Panc1 (cell line): ENCODE measurements around the gene FBXW7. TPM values are rescaled to one million over a fixed set of nuclear protein-coding genes. Genes with fewer than 3 reads are reported as not detected.

Experiments
- ATAC-seq: fragments of 200-7000 bp; cut with Tn5 transposase; 2 replicates; pipeline ENCODE4 v1.9.1; 2020; ENCODE audit warnings: mild to moderate bottlenecking, moderate library complexity
- BruUV-seq: library from RNA; stranded (reverse); fragments of 400-500 nt; replicated peaks from 2 replicates; lab custom pipeline; 2021; lab: Mats Ljungman, UMichigan
- CTCF ChIA-PET: fragments of 300-600 bp; sonication (Branson Sonifier 250); formaldehyde crosslinking; loops from one replicate; lab custom pipeline; 2022; ENCODE audit warnings: antibody characterized with exemption; lab: Charles Lee
- POLR2A ChIA-PET: fragments of 300-600 bp; sonication (Branson Sonifier 250); formaldehyde crosslinking; loops from one replicate; lab custom pipeline; 2022; ENCODE audit warnings: antibody characterized with exemption; lab: Charles Lee
- DNase-seq: peaks from one replicate; pipeline ENCODE4 v3.0.0-alpha.2; 2010; ENCODE audit warnings: low read depth, low spot score
- H3K27ac ChIP-seq: 2 replicates; pipeline ENCODE4 v1.5.1; 2011; ENCODE audit warnings: mild to moderate bottlenecking, low read length, inconsistent platforms
- H3K27me3 ChIP-seq: fragments of 200-500 bp; sonication (Bioruptor generic); 2 replicates; pipeline ENCODE4 v1.6.0; 2014; ENCODE audit warnings: low read length, inconsistent platforms; ENCODE audit not compliant: control insufficient read depth, insufficient read depth
- H3K36me3 ChIP-seq: fragments of 200-500 bp; sonication (Bioruptor generic); 2 replicates; pipeline ENCODE4 v1.5.1; 2014; ENCODE audit warnings: inconsistent platforms, mild to moderate bottlenecking, low read length, moderate library complexity; ENCODE audit not compliant: control insufficient read depth, insufficient read depth
- H3K4me1 ChIP-seq: 2 replicates; pipeline ENCODE4 v1.5.1; 2011; ENCODE audit warnings: inconsistent platforms, mild to moderate bottlenecking, low read length, moderate library complexity; ENCODE audit not compliant: control insufficient read depth, insufficient read depth
- H3K4me3 ChIP-seq, 2 experiments: 2 replicates each; pipeline ENCODE4 v1.5.1; 2011 to 2012; ENCODE audit warnings: low read depth in 2 of 2, low read length in 2 of 2, mild to moderate bottlenecking in 2 of 2, inconsistent platforms in 1 of 2, moderate library complexity in 1 of 2
- H3K9me3 ChIP-seq: fragments of 200-500 bp; sonication (Bioruptor generic); 2 replicates; pipeline ENCODE4 v1.5.1; 2014; ENCODE audit warnings: low read depth, mild to moderate bottlenecking, inconsistent platforms, low read length, moderate library complexity; ENCODE audit not compliant: control insufficient read depth, insufficient read depth
- POLR2AphosphoS5 ChIP-seq: IDR thresholded peaks from 2 replicates; pipeline ENCODE4 v1.6.1; 2012; ENCODE audit warnings: mild to moderate bottlenecking, low read depth, low read length, moderate library complexity
- SIN3A ChIP-seq: IDR thresholded peaks from 2 replicates; pipeline ENCODE4 v1.6.1; 2012; ENCODE audit warnings: low read depth, mild to moderate bottlenecking, low read length, moderate library complexity, borderline replicate concordance; ENCODE audit not compliant: insufficient read depth
- TCF7L2 ChIP-seq: IDR thresholded peaks from 2 replicates; pipeline ENCODE4 v1.6.1; 2011; ENCODE audit warnings: mild to moderate bottlenecking, low read depth, low read length, inconsistent platforms
- in situ Hi-C: cut with HindIII; loops from 2 replicates; pipeline ENCODE4 v1.10.0; 2016; ENCODE audit warnings: low sequenced_read_pairs, low pct_unique_long_range_greater_than_20kb
- intact Hi-C: fragments of 100-400 bp; cut with micrococcal nuclease; formaldehyde crosslinking; loops from one replicate; pipeline ENCODE4 v1.10.0; 2022; ENCODE audit not compliant: unreplicated experiment
- total RNA-seq: library from RNA; stranded (reverse); gene quantifications from one replicate; pipeline ENCODE4 v1.2.1, GENCODE V29; 2021; ENCODE audit not compliant: unreplicated experiment
- TF ChIP-seq, protein P1 (sequence below), 2 experiments: IDR thresholded peaks; 2 replicates each; pipeline ENCODE4 v1.6.1; 2011 to 2012; ENCODE audit warnings: low read depth in 2 of 2, control low read depth in 1 of 2, low read length in 1 of 2, mild to moderate bottlenecking in 1 of 2, moderate library complexity in 1 of 2; ENCODE audit not compliant: insufficient read depth in 1 of 2
- TF ChIP-seq, protein P2 (sequence below): fragments of 450-650 bp; IDR thresholded peaks from 2 replicates; pipeline ENCODE4 v1.5.1; 2017; ENCODE audit warnings: mild to moderate bottlenecking

FBXW7 gene
- total RNA-seq, 1 experiment from 2014 or later: 16.2 TPM

DNA sequence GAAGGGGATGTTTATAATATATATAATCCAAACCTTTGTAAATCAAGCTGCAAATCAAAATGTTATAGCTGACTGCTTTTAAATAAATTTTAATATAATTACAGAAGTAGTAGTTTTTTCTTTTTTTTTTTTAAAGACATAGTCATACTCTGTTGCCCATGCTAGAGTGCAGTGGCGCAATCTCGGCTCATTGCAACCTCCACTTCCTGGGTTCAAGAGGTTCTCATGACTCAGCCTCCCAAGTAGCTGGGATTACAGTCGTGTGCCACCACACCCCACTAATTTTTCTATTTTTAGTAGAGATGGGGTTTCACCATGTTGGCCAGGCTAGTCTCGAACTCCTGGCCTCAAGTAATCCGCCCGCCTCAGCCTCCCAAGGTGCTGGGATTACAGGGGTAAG, 178.7 kb downstream of the FBXW7 start:
- H3K27ac ChIP-seq: no peak overlapping the region
- no peaks in the 10 kb centered on the region for H3K36me3 ChIP-seq
- TF ChIP-seq, protein P1, sequence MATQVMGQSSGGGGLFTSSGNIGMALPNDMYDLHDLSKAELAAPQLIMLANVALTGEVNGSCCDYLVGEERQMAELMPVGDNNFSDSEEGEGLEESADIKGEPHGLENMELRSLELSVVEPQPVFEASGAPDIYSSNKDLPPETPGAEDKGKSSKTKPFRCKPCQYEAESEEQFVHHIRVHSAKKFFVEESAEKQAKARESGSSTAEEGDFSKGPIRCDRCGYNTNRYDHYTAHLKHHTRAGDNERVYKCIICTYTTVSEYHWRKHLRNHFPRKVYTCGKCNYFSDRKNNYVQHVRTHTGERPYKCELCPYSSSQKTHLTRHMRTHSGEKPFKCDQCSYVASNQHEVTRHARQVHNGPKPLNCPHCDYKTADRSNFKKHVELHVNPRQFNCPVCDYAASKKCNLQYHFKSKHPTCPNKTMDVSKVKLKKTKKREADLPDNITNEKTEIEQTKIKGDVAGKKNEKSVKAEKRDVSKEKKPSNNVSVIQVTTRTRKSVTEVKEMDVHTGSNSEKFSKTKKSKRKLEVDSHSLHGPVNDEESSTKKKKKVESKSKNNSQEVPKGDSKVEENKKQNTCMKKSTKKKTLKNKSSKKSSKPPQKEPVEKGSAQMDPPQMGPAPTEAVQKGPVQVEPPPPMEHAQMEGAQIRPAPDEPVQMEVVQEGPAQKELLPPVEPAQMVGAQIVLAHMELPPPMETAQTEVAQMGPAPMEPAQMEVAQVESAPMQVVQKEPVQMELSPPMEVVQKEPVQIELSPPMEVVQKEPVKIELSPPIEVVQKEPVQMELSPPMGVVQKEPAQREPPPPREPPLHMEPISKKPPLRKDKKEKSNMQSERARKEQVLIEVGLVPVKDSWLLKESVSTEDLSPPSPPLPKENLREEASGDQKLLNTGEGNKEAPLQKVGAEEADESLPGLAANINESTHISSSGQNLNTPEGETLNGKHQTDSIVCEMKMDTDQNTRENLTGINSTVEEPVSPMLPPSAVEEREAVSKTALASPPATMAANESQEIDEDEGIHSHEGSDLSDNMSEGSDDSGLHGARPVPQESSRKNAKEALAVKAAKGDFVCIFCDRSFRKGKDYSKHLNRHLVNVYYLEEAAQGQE (IDR thresholded peaks at IDR 0.05; ENCODE audit: insufficient read depth in 1 of 2, low read depth in 2 of 2, low read length in 1 of 2): no peak
- TF ChIP-seq, protein P2, sequence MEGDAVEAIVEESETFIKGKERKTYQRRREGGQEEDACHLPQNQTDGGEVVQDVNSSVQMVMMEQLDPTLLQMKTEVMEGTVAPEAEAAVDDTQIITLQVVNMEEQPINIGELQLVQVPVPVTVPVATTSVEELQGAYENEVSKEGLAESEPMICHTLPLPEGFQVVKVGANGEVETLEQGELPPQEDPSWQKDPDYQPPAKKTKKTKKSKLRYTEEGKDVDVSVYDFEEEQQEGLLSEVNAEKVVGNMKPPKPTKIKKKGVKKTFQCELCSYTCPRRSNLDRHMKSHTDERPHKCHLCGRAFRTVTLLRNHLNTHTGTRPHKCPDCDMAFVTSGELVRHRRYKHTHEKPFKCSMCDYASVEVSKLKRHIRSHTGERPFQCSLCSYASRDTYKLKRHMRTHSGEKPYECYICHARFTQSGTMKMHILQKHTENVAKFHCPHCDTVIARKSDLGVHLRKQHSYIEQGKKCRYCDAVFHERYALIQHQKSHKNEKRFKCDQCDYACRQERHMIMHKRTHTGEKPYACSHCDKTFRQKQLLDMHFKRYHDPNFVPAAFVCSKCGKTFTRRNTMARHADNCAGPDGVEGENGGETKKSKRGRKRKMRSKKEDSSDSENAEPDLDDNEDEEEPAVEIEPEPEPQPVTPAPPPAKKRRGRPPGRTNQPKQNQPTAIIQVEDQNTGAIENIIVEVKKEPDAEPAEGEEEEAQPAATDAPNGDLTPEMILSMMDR: no peak
- no peak for TF ChIP-seq SIN3A
- no peak for TF ChIP-seq POLR2AphosphoS5
- no peak for TF ChIP-seq TCF7L2
- intact Hi-C loops: no loop called here
- BruUV-seq: no TSS peak
- no peaks in the 10 kb centered on the region for H3K4me1 ChIP-seq
- no peak overlapping the region for H3K4me3 ChIP-seq
- DNase-seq (no peak), ATAC-seq (no peak)
- in situ Hi-C loops: no loop called here
- H3K9me3 ChIP-seq: no peaks in the 10 kb centered on the region
- ChIA-PET CTCF (no interaction called here), POLR2A (no interaction called here)
- H3K27me3 ChIP-seq: no peaks in the 10 kb centered on the region

DNA sequence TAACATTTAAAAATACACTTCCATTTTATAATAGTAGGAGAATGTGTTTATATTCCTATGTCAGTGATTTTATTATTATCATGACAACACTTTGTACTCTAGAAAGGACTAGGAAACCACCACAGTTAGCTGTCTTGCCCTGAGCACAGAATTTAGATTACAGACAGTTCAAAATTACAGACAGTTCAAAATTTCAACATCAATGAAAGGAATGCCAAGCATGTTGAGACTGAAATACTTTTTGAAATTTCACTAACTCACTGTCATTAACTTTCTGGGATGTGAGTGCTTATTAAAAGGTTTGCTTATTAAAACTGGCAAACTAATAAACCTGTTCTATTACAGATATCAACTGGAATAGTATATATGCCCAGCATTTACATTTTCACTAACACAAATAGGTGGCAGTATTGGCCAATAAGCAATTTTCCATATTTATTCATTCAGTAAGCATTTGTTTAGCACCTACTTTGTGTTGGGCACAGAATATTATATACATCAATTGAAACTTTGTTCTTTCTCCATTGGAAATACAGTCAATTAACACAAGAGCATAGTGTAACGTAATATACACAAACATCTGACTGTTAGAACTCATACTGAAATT, 179.4 kb downstream of the FBXW7 start:
- TF ChIP-seq, protein P2: peak; percentile 22; the same call in 1 of the 2 replicates
- TF ChIP-seq POLR2AphosphoS5 (no peak), TCF7L2 (no peak), SIN3A (no peak)
- TF ChIP-seq, protein P1 (IDR thresholded peaks at IDR 0.05; ENCODE audit: insufficient read depth in 1 of 2, low read depth in 2 of 2, low read length in 1 of 2): no peak
- no peak overlapping the region for H3K27ac ChIP-seq
- DNase-seq: no peak
- no peaks in the 10 kb centered on the region for H3K27me3 ChIP-seq
- intact Hi-C loops (no loop called here), in situ Hi-C loops (no loop called here)
- no peak for ATAC-seq
- no peaks in the 10 kb centered on the region for H3K9me3 ChIP-seq
- POLR2A ChIA-PET: no interaction called here
- no peaks in the 10 kb centered on the region for H3K4me1 ChIP-seq
- no peaks in the 10 kb centered on the region for H3K36me3 ChIP-seq
- CTCF ChIA-PET: no interaction called here
- no peak overlapping the region for H3K4me3 ChIP-seq
- no TSS peak for BruUV-seq
